NT2/D1 (cell line): Measurements from ENCODE around the gene TINAGL1.

Experiments used
- SUZ12 ChIP-seq: IDR thresholded peaks from 2 replicates; pipeline ENCODE4 v1.6.1; 2011; ENCODE audit not compliant: insufficient read length, insufficient read depth; ENCODE audit errors: extremely low read depth
- YY1 ChIP-seq: IDR thresholded peaks from 2 replicates; pipeline ENCODE4 v1.6.1; 2011; ENCODE audit not compliant: insufficient read length, insufficient read depth
- ZNF274 ChIP-seq: IDR thresholded peaks from 2 replicates; pipeline ENCODE4 v1.6.1; 2011; ENCODE audit warnings: mild to moderate bottlenecking, low read depth, low read length

GRCh38 chr1:31549809-31550620 lies 26.3 kb upstream of the TINAGL1 start:
- TF ChIP-seq ZNF274 (no peak), SUZ12 (no peak), YY1 (no peak)
